Stimulated activated CD4-positive, alpha-beta T cell treated with anti-CD3 and anti-CD28 coated beads, Interleukin-15, amount 100 ng/mL, for 1 hour (primary cell): Measurements from ENCODE around the gene RNF187.
"Not testable (repeated sequence)": the region's sequence is repeated elsewhere in the genome, so short reads cannot be mapped to it uniquely, and the experiment has no call there.

Experiments
- DNase-seq, 2 donors: peaks; one replicate each; pipeline ENCODE4 v3.0.0-alpha.2; 2020; ENCODE audit warnings: low read depth in 1 of 2, low spot score in 1 of 2

RNF187 gene

DNA sequence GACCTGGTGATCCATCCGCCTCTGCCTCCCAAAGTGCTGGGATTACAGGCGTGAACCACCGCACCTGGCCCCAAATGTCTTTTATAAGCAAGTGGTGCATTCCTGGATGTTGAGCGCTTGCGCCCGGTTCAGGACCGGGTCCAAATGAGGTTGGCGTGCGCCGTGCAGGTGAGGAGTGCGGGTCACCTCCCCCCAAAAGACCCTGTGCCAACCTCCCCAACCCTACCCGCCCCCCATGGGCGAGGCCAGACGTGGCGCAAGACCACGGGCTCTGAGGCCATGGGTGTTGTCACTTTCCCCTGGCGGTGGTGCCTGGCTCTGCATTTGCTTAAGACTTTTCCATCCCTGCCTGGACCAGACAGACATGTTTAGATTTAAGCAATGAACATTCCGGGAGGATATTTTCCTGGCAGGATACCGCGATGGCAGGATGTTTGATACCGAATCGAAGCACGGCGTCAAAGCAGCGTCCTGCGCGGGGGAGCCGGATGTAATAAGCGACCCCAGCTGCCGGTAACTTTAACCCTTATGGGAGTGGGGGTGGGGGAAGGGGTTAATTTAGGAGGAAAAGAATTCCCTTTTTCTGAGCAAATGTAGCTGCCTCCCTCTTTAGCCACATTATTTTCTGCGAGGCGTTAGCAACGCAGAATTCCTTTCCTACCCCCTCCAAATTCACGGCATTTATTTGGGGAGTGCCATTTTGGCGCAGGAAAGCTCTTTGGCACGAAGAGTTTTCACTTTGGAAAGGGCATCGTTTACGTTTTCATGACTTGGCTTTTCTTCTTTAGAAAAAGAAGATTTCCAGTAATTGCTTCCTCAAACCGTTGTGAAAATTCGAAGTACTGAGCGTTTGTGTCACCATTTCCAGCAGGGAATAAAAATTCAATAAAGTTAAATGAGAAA is 27.8 kb upstream of the RNF187 start:
- DNase-seq, result no peak

DNA sequence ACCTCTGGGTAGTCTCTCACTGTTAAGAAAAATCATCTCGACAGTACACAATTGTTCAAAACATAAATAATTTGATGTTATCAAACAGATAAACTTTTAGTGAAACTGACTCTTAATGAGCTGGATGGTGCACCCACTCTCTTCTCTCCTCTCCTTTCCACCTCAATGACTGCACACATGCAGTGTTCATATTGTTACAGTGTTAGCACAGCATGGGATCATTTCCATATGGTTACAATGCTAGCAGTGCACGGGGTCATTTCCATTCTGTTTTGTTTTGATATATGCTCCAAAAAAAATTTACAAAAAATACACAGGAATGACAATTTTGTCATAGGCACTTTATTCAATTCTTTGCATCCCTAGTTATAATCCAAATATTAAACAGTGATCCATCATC is 26.4 kb upstream of the RNF187 start:
- DNase-seq, result no peak

DNA sequence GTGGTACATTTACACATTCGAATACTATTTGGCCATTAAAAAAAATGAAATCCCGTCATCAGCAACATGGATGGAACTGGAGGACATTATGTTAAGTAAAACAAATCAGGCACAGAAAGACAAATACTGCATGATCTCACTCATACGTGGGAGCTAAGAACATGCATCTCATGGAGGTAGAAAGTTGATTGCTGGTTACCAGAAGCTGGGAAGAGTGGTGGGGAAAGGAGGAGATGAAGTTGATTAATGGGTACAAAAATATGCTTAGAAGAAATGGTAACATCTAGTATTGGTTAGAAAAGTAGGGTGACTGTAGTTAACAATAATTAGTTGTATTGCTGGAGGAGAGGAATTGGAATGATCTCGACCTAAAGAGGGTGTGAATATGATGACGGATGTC is 24.6 kb upstream of the RNF187 start:
- no peak for DNase-seq

DNA sequence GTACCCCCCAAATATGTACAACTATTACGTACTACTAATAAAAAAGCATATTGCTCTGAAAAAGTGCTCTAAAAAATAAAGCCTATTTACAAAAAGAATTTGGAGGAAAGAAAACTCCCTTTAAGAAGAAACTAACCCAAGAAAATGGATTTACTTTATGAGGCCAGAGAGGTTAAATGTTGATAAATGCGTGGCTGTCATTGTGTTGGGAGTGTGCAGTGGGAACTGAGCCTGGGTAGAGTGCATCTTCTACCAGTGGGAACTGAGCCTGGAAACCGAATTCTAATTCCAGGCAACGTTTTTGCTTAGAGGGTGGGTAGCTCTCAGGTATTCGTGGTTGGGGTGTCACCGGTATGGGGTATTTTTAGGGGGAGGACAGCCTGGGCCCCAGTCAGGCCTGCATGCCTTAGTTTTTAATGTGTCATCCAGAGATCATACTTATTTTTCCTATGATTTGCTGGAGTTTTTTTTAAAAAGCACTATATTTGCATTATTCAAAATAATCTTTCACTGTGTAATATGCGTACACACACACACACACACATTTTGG is 24.1 kb upstream of the RNF187 start:
- no peak for DNase-seq

DNA sequence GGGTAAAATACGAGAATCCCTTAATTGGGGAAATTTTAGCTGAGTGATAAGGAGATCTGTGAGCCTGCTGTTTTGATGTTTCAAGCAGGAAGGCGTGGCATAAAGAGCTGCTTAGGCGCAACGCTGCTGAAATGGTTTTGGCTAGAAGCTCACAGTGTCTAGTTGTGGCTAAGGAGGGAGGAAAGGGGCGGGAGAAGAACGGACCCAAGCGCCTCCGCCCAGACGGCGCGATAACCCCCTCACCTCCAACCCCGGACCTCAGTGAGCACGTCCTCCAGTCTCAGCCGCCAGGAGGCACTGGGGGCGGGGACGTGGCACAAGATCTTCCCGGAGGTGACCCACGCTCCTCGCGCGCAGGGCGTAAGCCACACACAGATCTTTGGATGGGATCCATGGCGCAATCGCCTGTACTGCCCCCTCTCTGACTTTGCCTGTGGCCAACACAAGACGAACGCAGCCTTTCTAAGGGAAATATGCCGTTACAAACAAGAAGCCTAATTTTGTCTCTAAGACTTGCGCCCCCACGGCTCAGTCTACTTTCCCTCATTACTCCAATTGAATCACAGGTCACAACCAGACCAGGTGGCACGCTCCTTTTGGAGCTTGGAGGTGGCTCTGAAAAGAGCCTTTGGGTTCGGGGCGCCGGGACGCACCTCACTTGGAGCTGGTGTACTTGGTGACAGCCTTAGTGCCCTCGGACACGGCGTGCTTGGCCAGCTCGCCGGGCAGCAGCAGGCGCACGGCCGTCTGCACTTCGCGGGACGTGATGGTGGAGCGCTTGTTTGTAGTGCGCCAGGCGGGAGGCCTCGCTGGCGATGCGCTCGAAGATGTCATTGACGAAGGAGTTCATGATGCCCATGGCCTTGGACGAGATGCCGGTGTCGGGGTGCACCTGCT is 23.4 kb upstream of the RNF187 start:
- no peak for DNase-seq

DNA sequence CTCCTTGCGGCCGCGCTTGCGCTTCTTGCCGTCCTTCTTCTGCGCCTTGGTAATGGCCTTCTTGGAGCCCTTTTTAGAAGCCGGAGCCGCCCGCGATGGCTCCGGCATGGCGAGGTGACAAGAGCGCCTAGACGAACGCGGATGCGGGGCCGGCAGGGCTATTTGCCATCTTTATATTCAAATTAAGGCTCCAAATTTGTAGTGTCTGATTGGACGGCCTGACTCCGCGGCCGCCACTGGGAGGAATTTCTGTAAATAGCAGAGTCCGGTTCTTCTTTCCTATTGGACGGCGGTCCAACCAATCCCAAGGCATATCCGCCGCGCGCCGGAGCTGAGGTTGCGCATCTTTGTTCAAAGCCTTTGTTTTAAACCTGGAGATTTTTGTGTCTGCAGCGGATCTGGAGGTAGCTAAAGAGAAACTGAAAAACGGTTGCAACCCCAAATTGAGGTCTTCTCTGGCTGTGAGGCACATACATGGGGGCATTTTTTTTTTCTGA is 22.6 kb upstream of the RNF187 start:
- DNase-seq, result peak; percentile 71

DNA sequence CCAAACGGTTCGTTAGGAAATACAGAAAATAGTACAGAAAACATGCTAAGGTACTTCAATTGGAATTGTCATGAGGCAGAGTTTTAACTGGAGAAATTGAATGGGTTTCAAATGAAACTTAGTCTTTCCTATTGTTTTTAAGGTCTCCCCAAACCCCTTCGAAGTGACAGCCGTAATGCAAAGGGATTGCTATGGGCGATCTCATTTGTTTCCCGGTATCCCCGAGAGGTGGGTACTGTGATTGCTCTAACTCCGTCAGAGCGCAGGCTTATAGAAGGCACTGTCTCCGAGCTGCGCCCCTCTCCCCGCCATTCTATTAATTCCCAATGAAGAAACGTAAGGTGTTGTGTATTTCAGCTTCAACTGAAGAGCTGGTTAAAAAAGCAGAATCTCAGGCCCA is 22.0 kb upstream of the RNF187 start:
- no peak for DNase-seq

DNA sequence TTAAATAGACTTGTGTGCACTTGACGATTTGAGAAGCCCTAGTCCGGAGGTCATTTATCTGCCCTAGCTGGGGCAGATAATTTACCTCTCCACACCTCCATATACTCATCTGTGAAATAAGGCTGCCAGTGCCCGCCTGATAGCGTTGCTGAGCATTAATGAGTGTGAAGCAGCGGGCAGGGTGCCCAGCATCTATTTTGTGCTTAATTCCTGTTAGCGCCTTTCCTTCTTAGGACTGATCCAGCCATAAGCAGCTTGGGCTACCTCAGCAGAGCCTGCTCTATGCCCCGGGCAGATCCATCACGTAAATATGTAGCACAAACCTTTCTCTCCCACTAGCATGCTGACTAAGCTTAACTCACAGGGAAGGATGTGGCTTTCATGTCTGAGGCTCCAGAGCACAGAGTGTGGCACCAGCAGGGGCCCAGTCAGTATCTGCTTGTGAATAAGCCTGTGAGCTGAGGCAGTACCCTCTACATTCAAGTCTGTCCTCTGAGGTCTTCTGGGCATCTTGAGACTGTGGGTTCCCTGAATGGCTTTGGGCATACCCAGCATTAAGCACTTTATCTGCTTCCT is 21.5 kb upstream of the RNF187 start:
- DNase-seq, result no peak

DNA sequence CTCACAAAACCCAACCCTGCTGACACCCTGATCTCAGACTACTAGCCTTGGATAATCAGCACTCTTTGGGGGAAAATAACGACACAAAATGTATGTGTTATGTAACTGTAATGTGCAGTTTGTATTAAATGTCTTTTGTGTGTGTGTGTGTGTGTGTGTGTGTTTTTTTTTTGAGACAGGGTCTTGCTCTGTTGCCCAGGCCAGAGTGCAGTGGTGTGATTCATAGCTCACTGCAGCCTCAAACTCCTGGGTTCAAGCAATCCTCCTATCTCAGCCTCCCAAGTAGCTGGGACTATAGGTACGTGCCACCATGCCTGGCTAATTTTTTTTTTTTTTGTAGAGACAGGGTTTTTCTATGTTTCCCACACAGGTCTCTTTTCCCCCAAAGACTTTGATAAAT is 19.0 kb upstream of the RNF187 start:
- DNase-seq, result not testable (repeated sequence)

DNA sequence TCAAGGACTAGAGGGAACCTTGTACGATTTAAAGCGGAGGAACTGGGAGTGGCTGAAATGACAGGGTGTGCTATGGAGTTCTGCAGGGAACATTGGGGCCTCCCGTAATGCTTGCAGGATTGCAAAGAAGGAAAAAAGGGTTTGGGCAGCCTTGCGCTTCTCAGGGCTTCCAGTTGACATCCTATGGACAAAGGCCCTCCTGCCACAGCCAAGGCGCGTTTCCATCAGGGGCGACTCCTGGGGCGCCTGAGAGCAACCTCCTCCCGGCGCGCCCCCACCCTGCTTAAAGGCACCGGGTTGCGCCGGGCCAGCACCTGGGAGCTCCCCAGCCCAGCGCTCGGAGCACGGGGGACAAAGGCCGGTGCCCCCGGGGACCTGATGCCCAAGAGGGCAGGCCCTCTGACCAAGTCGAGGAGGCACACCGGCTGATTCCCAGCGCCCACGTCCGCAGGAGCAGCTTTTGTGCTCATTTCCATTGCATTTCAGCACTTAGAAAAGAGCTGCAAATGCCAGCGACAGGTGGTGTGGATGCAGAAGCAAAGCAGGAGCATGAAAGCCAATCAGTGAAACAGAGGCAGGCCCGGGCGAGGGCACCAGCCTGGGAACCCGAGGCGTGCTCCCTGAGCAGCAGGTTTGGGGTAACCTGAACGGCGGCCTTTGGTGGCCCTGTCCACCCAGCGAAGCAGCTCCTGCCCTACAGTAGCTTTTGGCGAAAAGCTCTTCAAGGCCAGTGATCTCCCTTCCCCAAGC is 17.6 kb upstream of the RNF187 start:
- no peak for DNase-seq

DNA sequence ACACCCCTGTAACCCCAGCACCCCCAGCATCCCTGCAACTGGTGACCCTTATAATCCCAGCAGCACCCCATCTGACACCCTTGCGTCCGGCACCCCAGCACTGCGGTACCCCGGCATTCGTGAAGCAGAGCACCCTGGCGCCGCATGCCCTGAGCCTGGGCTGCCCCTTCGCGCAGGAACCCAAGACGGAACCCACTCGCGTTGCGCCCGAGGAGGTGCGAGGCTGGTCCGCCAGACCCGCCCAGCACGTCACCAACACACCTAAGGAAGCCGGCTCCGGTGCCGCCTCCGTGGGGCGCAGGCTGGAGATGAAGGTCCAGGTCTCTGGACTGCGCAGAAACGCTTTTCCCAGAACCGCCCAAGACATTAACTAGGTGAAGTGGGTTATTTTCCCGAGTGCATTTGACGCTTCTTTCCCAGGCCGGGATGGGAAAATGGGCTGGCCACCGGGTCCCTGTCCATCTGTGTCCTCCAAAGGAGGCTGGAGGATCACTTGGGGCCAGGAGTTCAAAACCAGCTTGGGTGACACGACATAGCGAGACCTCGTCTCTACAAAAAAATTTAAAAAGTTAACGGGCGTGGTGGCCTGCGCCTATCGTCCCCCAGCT is 15.9 kb upstream of the RNF187 start:
- DNase-seq, result no peak

DNA sequence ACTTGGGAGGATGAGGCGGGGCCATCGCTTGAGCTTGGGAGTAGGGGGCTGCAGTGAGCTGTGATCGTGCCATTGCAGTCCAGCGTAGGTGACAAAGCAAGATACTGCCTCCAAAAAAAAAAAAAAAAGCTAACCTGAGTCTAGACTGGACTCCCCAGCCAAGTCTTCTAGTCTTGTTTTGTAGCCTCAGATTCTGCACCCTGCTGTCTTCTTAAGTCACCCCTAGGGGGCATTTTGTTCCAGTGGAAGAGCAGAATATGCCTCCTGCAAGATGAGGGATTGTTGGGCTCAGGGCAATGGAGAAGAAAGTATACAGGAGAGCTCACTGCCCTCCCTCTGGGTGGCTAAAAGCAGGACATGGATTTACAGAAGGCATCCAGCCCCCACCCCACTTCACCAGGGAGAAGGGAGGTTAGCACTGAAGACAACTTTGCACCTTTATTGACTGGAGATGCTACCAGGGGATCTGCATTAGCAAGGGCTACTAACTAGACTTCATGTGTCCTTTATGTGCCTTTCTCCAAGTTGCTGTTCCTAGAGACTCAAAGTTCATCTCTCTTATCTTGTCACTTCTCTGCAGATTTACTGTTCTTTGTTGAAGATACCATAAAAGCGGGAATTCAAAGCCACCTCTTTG is 15.3 kb upstream of the RNF187 start:
- no peak for DNase-seq

DNA sequence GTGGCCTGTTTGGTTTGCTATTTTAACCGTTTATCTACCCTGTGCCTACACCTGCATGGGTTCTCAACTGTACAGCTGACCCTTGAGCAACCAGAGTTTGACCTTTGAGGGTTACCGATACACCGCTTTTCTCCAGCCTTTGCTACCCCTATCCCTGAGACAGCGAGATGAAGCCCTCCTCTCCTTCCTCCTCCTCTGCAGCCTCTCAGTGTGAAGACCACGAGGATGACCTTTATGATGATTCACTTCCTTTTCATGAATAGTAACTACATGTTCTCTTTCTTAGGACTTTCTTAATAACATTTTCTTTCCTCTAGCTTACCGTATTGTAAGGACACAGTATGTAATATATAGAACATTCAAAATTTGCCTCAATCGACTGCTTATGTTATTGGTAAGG is 14.5 kb upstream of the RNF187 start:
- DNase-seq, result no peak

DNA sequence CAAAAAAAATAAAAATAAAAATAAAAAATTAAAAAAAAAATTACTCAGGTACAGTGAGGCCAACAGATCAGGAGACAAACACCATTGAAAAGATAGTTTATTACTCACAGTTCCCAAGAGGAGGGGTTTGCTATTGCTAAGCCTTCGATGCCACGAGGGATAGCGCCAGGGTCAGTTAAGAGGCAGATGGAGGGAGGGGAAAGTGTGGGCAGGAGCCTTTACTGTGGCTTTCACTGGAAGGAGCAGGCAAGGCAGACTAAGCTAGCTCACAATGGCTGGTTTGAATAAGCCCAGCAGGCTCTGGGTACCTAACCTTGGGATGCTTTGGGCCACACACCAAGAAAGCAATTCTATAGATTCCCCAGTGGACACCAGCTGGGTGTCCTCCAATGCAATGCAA is 12.7 kb upstream of the RNF187 start:
- DNase-seq, result no peak

DNA sequence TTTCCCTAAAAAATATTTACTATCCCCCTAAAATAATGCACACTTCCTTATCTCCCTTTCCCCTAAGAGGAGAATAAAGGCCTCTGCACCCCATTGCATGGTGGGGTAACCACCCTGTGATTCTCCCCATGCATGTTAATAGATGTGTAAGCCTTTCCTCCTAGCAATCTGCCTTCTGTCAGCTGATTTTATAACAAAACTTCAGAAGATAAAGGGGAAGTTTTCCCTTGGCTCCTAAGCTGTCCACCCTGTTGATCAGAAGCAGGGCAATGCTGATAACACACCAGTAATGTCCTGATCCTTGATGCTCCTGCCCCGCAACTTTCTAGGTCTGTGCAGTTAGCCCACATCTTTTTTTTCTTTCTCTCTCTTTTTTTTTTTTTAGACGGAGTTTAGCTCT is 11.4 kb upstream of the RNF187 start:
- DNase-seq, result no peak

DNA sequence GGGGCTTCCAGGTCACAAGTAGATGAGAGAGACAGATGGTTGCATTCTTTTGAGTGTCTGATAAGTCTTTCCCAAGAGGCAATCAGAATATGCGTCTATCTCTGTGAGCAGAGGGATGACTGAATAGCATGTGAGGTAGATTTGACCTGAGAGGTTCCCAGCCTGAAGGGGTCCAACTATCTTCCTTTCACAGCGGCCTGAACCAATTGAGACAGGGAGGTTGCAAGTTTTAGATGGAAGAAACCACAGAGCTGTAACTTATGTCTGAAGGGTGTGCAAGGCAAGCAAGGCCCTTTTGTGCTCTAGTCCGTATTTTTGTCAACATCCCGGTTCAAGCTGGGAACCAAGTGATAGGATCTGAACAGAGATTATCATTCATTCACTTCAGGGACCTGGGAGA is 9.9 kb upstream of the RNF187 start:
- DNase-seq, result no peak

DNA sequence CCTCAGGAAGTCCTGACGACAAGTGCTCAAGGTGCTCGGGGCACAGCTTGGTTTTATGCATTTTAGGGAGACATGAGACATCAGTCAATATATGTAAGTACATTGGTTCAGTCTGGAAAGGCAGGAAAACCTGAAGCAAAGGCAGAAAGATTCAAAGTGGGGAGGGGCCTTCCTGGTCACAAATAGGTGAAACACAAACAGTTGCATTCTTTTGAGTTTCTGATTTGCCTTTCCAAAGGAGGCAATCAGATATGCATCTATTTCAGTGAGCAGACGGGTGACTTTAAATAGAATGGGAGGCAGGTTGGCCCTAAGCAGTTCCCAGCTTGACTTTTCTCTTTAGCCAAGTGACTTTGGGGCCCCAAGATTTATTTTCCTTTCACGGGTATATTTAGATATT is 8.9 kb upstream of the RNF187 start:
- no peak for DNase-seq

DNA sequence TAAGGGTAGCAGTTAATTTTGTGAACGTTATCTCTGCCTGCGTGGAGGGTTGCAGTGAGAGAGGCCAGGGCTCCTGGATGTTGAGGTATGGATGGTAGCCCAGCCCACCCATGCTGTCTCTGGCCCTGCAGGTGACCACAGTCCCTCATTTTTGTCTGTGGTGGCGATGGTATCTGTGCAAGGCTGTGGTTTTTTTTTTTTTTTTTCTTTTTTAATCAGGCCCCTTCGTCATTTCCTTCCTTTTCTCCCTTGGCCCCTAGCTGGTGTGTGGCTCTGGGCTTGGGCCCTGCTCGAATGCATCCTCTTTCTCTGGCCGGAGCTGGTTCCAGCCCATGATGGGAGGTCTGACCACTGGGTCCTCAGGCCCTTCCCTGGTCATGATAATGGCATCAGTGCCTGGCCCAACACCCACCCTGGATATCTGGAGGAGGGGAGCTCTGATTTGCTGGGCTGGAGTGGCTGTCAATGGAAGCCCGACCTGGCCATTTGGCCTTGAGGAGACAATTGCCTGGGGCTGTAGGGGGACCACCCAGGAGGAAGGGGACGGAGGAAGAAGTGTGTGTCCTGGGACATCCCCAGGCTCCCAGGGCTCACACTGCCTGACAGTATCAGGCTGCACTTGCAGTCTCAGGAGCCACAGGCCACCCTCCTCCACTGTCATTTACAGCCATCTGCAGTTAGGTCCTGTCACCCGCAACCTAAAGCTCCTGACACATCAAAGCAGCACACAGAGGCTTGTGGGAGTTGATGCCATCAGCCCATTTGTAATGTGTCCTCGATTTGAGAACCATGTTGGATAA is 8.1 kb upstream of the RNF187 start:
- DNase-seq, result no peak

DNA sequence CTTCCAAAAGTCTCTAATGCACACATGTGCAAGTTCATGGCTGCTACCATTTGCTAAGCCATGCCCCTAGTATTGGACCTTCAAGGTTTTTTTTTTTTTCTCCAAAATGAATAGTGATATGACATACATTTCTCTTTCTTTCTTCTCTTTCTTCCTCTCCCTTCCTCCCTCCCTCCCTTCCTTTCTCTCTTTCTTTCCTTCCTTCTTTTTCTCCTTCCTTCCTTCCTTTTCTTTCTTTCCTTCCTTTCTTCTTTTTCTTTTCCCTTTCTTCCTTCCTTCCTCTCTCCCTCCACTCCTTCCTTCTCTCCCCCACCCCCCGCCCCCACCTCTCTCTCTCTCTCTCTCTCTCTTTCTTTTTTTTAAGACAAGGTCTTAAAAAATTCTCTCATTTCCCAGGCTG is 3.4 kb upstream of the RNF187 start:
- no peak for DNase-seq
